C4-2B (cell line): Measurements from ENCODE around the gene SFXN5.

Experiments used
- ZFX ChIP-seq: fragments of 450-650 bp; IDR thresholded peaks from 2 replicates; pipeline ENCODE4 v1.6.1; 2017
- TF ChIP-seq, protein P1 (sequence below): fragments of 450-650 bp; conservative IDR thresholded peaks from 2 replicates; pipeline ENCODE4 v1.5.1; 2017; ENCODE audit warnings: mild to moderate bottlenecking

DNA sequence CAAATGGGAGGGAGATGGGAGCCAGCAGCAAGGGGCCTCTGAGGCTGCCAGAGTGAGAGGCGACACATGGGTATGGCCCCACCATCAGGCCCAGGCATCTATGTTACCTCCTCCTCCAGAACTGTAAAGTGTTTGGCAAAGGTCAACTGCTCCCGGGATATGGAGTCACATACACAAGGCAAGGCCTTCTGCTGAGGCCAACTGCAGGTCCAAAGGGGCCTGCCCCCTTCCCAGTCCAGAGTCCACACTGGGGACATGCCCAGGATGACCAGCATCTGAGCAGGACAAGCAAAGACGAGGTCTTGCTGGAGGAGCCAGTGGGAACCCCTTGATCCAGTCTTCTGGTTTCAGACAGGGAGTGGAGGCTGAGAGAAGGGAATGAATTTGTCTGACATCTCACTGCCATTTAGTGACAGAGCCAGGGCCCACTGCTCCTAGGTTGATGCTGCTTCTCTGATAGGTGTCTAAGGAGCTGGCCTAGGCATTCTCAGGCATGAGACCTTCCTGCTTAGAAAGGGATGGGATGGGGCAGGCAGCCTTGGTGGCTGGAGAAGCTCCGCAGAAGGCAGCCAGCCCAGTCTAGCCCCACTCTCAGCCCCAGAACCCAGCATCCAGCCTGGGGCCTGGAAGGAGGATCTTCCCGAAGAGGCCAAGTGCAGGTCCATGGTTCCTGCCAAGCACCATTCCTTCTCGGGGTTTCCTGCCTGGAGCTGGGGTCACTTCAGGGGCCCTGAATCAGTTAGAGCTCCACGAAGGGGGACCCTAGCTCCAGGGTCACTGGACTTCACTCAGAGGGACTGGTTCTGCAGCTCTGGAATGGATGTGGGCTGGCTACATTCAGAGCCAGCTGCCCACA, 127.7 kb downstream of the SFXN5 start:
- TF ChIP-seq, protein P1, sequence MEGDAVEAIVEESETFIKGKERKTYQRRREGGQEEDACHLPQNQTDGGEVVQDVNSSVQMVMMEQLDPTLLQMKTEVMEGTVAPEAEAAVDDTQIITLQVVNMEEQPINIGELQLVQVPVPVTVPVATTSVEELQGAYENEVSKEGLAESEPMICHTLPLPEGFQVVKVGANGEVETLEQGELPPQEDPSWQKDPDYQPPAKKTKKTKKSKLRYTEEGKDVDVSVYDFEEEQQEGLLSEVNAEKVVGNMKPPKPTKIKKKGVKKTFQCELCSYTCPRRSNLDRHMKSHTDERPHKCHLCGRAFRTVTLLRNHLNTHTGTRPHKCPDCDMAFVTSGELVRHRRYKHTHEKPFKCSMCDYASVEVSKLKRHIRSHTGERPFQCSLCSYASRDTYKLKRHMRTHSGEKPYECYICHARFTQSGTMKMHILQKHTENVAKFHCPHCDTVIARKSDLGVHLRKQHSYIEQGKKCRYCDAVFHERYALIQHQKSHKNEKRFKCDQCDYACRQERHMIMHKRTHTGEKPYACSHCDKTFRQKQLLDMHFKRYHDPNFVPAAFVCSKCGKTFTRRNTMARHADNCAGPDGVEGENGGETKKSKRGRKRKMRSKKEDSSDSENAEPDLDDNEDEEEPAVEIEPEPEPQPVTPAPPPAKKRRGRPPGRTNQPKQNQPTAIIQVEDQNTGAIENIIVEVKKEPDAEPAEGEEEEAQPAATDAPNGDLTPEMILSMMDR, result no peak
- TF ChIP-seq ZFX, result no peak
